Uterus (tissue), 4 donors: Measurements from ENCODE around the gene LBR. TPM values are rescaled to one million over a fixed set of nuclear protein-coding genes. Genes with fewer than 3 reads are reported as not detected.

Experiments
- DNase-seq, 2 donors: peaks; one replicate each; pipeline ENCODE4 v3.0.0-alpha.2; 2019 to 2020
- H3K27ac ChIP-seq, 2 donors: fragments of 200-600 bp; sonication (generic); 1 replicate in 1 of 2; 2 replicates in 1 of 2; pipeline ENCODE4 v1.5.1; 2016 to 2018
- H3K27me3 ChIP-seq, 2 donors: fragments of 200-600 bp; sonication (generic); one replicate each; pipeline ENCODE4 v1.5.1; 2018 to 2019; ENCODE audit warnings: control low read depth in 1 of 2
- H3K36me3 ChIP-seq, 2 donors: fragments of 200-600 bp; sonication (generic); one replicate each; pipeline ENCODE4 v1.5.1; 2019; ENCODE audit warnings: control low read depth in 1 of 2
- H3K4me1 ChIP-seq, 2 donors: fragments of 200-600 bp; sonication (generic); one replicate each; pipeline ENCODE4 v1.5.1; 2018 to 2019; ENCODE audit warnings: control low read depth in 1 of 2
- H3K4me3 ChIP-seq, 2 donors: fragments of 200-600 bp; sonication (generic); 1 replicate in 1 of 2; 2 replicates in 1 of 2; pipeline ENCODE4 v1.5.1; 2018 to 2019; ENCODE audit warnings: mild to moderate bottlenecking in 1 of 2
- H3K9me3 ChIP-seq, 2 donors: fragments of 200-600 bp; sonication (generic); one replicate each; pipeline ENCODE4 v1.5.1; 2019; ENCODE audit warnings: control low read depth in 1 of 2
- CTCF ChIP-seq, 4 experiments: fragments of 200-600 bp in 2 of 4; fragments of 450-650 bp in 2 of 4; sonication (generic) in 2 of 4; IDR thresholded peaks; one replicate each; pipeline ENCODE4 v1.5.1; 2016 to 2019; ENCODE audit warnings: antibody characterized with exemption in 4 of 4, mild to moderate bottlenecking in 2 of 4, moderate library complexity in 1 of 4
- POLR2A ChIP-seq, 2 donors: fragments of 450-650 bp; IDR thresholded peaks; one replicate each; pipeline ENCODE4 v1.6.1; 2016; ENCODE audit warnings: antibody characterized with exemption in 2 of 2, mild to moderate bottlenecking in 1 of 2, moderate library complexity in 1 of 2
- intact Hi-C: fragments of 100-400 bp; cut with DNase I; formaldehyde crosslinking; loops from one replicate; pipeline ENCODE4 v1.15.1; 2023; ENCODE audit warnings: low total_unique reads
- total RNA-seq, 4 donors: library from RNA; depleted of rRNA in 3 of 4; stranded (reverse); fragments of >200 nt in 3 of 4; gene quantifications; one replicate each; pipeline versions ENCODE4 v1.1.0 to v1.2.4, GENCODE V29; 2014 to 2023
- donor health status: DM: yes; HTN: yes; CAD: no.

LBR gene
- total RNA-seq, 4 donors from 2014 or later = 55.1 to 178 (median 92.6) TPM

GRCh38 chr1:225460021-225460736, 32.3 kb upstream of the LBR start:
- no peak for TF ChIP-seq CTCF (IDR thresholded peaks at IDR 0.05)
- no peak for TF ChIP-seq POLR2A (IDR thresholded peaks at IDR 0.05)
- Histone ChIP-seq H3K36me3 (no peaks in the 10 kb centered on the region), H3K9me3 (no peaks in the 10 kb centered on the region), H3K27me3 (no peaks in the 10 kb centered on the region), H3K4me3 (no peak overlapping the region), H3K27ac (peak overlapping the region; percentile 58 to 66), H3K4me1 (peaks cover 7 to 8% of the 10 kb centered on the region in 2 donors)
- intact Hi-C loops = no loop called here
- no peak for DNase-seq

- Histone ChIP-seq H3K4me1 (peaks cover 7 to 8% of the 10 kb centered on the region in 2 donors), H3K27ac (no peak overlapping the region)
Measured at GRCh38 chr1:225458222-225458631, 30.4 kb upstream of the LBR start.

GRCh38 chr1:225454733-225455132, 26.9 kb upstream of the LBR start:
- intact Hi-C loops = no loop called here
- Histone ChIP-seq H3K27ac (peak overlapping the region in 1 of 2 donors; percentile 55), H3K36me3 (no peaks in the 10 kb centered on the region), H3K27me3 (no peaks in the 10 kb centered on the region), H3K4me1 (no peaks in the 10 kb centered on the region), H3K9me3 (no peaks in the 10 kb centered on the region), H3K4me3 (no peak overlapping the region)
- DNase-seq = peak in 1 of 2 donors; percentile 60
- peak in 1 of 2 donors; percentile 10 for TF ChIP-seq POLR2A (IDR thresholded peaks at IDR 0.05)
- no peak for TF ChIP-seq CTCF (IDR thresholded peaks at IDR 0.05)

More at GRCh38 chr1:225458222-225458631, 30.4 kb upstream of the LBR start:
- no peaks in the 10 kb centered on the region for H3K9me3 ChIP-seq
- H3K27me3 ChIP-seq = no peaks in the 10 kb centered on the region
- intact Hi-C loops = no loop called here
- no peak for DNase-seq
- H3K4me3 ChIP-seq = no peak overlapping the region
- no peaks in the 10 kb centered on the region for H3K36me3 ChIP-seq
- TF ChIP-seq CTCF (IDR thresholded peaks at IDR 0.05) = no peak
- no peak for TF ChIP-seq POLR2A (IDR thresholded peaks at IDR 0.05)

GRCh38 chr1:225453797-225454648, 26.2 kb upstream of the LBR start:
- no peak for DNase-seq
- no peaks in the 10 kb centered on the region for H3K36me3 ChIP-seq
- H3K27me3 ChIP-seq = no peaks in the 10 kb centered on the region
- intact Hi-C loops = no loop called here
- no peaks in the 10 kb centered on the region for H3K9me3 ChIP-seq
- no peaks in the 10 kb centered on the region for H3K4me1 ChIP-seq
- no peak for TF ChIP-seq POLR2A (IDR thresholded peaks at IDR 0.05)
- no peak for TF ChIP-seq CTCF (IDR thresholded peaks at IDR 0.05)
- no peak overlapping the region for H3K4me3 ChIP-seq
- H3K27ac ChIP-seq = peak overlapping the region in 1 of 2 donors; percentile 55
